GM12874 (cell line): Measurements from ENCODE around the gene DONSON.

Experiments used
- CTCF ChIP-seq: IDR thresholded peaks from 2 replicates; pipeline ENCODE4 v1.5.1; 2011; ENCODE audit warnings: low read depth, mild to moderate bottlenecking, control low read depth, low read length, moderate library complexity; ENCODE audit not compliant: insufficient read depth

Gene DONSON

GRCh38 chr21:33598051-33598450 is 9.6 kb upstream of the DONSON start:
- no peak for TF ChIP-seq CTCF

- TF ChIP-seq CTCF: no peak
Observed at GRCh38 chr21:33587792-33588484, 546 bp downstream of the DONSON start.

- TF ChIP-seq CTCF: no peak
Observed at GRCh38 chr21:33586927-33587326, 1.6 kb downstream of the DONSON start.

- no peak for TF ChIP-seq CTCF
Observed at GRCh38 chr21:33584455-33584854, 4.0 kb downstream of the DONSON start.

GRCh38 chr21:33578959-33579542 is 9.4 kb downstream of the DONSON start:
- TF ChIP-seq CTCF: no peak

- TF ChIP-seq CTCF: no peak
Observed at GRCh38 chr21:33578214-33578613, 10.3 kb downstream of the DONSON start.

- no peak for TF ChIP-seq CTCF
Observed at GRCh38 chr21:33572350-33572749, 16.1 kb downstream of the DONSON start.
